ENCODE measurements around the gene UBL3. TPM values are rescaled to one million over a fixed set of nuclear protein-coding genes. Genes with fewer than 3 reads are reported as not detected.

The UBL3 gene
- total RNA-seq, 1 donor from 2014 or later = 15.9 TPM

GRCh38 chr13:29810898-29811297 lies 39.5 kb downstream of the UBL3 start:
- DNase-seq (ENCODE audit: low read depth in 2 of 2) = no peak

- no peak for DNase-seq (ENCODE audit: low read depth in 2 of 2)
These were observed 40.2 kb downstream of the UBL3 start for GRCh38 chr13:29810145-29810742.

- no peak for DNase-seq (ENCODE audit: low read depth in 2 of 2)
These were observed 42.2 kb downstream of the UBL3 start for GRCh38 chr13:29808264-29808663.

- DNase-seq (ENCODE audit: low read depth in 2 of 2) = no peak
These were observed 44.1 kb downstream of the UBL3 start for GRCh38 chr13:29805994-29806979.

GRCh38 chr13:29803221-29803620 lies 47.2 kb downstream of the UBL3 start:
- DNase-seq (ENCODE audit: low read depth in 2 of 2) = no peak

- no peak for DNase-seq (ENCODE audit: low read depth in 2 of 2)
These were observed 47.8 kb downstream of the UBL3 start for GRCh38 chr13:29802621-29803020.

- no peak for DNase-seq (ENCODE audit: low read depth in 2 of 2)
These were observed 48.6 kb downstream of the UBL3 start for GRCh38 chr13:29801737-29802305.

- no peak for DNase-seq (ENCODE audit: low read depth in 2 of 2)
These were observed 49.3 kb downstream of the UBL3 start for GRCh38 chr13:29801102-29801501.

- no peak for DNase-seq (ENCODE audit: low read depth in 2 of 2)
These were observed 49.7 kb downstream of the UBL3 start for GRCh38 chr13:29800687-29801086.

GRCh38 chr13:29799041-29799440 lies 51.4 kb downstream of the UBL3 start:
- DNase-seq (ENCODE audit: low read depth in 2 of 2) = no peak

- DNase-seq (ENCODE audit: low read depth in 2 of 2) = no peak
These were observed 58.2 kb downstream of the UBL3 start for GRCh38 chr13:29791997-29792780.

GRCh38 chr13:29791508-29791907 lies 58.9 kb downstream of the UBL3 start:
- DNase-seq (ENCODE audit: low read depth in 2 of 2) = no peak

GRCh38 chr13:29786698-29787097 lies 63.7 kb downstream of the UBL3 start:
- no peak for DNase-seq (ENCODE audit: low read depth in 2 of 2)

- DNase-seq (ENCODE audit: low read depth in 2 of 2) = no peak
These were observed 64.4 kb downstream of the UBL3 start for GRCh38 chr13:29785978-29786377.

GRCh38 chr13:29782798-29783197 lies 67.6 kb downstream of the UBL3 start:
- DNase-seq (ENCODE audit: low read depth in 2 of 2) = no peak

- DNase-seq (ENCODE audit: low read depth in 2 of 2) = no peak
These were observed 75.6 kb downstream of the UBL3 start for GRCh38 chr13:29774830-29775229.

- peak; percentile 49 to 63 for DNase-seq (ENCODE audit: low read depth in 2 of 2)
These were observed 79.2 kb downstream of the UBL3 start for GRCh38 chr13:29771247-29771646.

GRCh38 chr13:29767006-29767405 lies 83.4 kb downstream of the UBL3 start:
- DNase-seq (ENCODE audit: low read depth in 2 of 2) = no peak

- no peak for DNase-seq (ENCODE audit: low read depth in 2 of 2)
These were observed 86.8 kb downstream of the UBL3 start for GRCh38 chr13:29763436-29764180.

- no peak for DNase-seq (ENCODE audit: low read depth in 2 of 2)
These were observed 88.6 kb downstream of the UBL3 start for GRCh38 chr13:29761815-29762214.

- no peak for DNase-seq (ENCODE audit: low read depth in 2 of 2)
These were observed 89.3 kb downstream of the UBL3 start for GRCh38 chr13:29761160-29761559.

Measured in lung microvascular endothelial cell (primary cell).